H1 (cell line): Measurements from ENCODE around the gene LRRC45. TPM values are rescaled to one million over a fixed set of nuclear protein-coding genes. Genes with fewer than 3 reads are reported as not detected.

Experiments
- CTCF ChIA-PET: fragments of 300-600 bp; sonication (Branson Sonifier 250); formaldehyde crosslinking; loops from one replicate; lab custom pipeline; 2021; ENCODE audit not compliant: partially characterized antibody; lab: Charles Lee
- POLR2A ChIA-PET: fragments of 300-600 bp; sonication (Branson Sonifier 250); formaldehyde crosslinking; loops from one replicate; lab custom pipeline; 2021; ENCODE audit warnings: inconsistent platforms; ENCODE audit not compliant: partially characterized antibody; lab: Charles Lee
- DNase-seq, 2 experiments: peaks; one replicate each; pipeline versions ENCODE4 v3.0.0 to v3.0.0-alpha.2; 2010 to 2022; ENCODE audit warnings: low spot score in 2 of 2, low read depth in 1 of 2, mixed read lengths in 1 of 2
- FAIRE-seq: peaks from 2 replicates; lab custom pipeline; 2011; peaks lifted over from hg19 to GRCh38; lab: Jason Lieb, UNC
- H2AFZ ChIP-seq: 2 replicates; pipeline ENCODE4 v1.8.1; 2012; ENCODE audit warnings: low read length, inconsistent platforms
- H2AK5ac ChIP-seq: 2 replicates; pipeline ENCODE4 v1.6.1; 2013; ENCODE audit warnings: low read depth, low read length
- H2BK120ac ChIP-seq: replicated peaks from 2 replicates; pipeline ENCODE3; 2013; ENCODE audit warnings: low read depth, low read length, inconsistent platforms
- H2BK12ac ChIP-seq: 2 replicates; pipeline ENCODE4 v1.6.1; 2013; ENCODE audit warnings: low read depth, low read length
- H2BK15ac ChIP-seq: 2 replicates; pipeline ENCODE4 v1.6.1; 2013; ENCODE audit warnings: low read length
- H2BK20ac ChIP-seq: 2 replicates; pipeline ENCODE4 v1.6.1; 2013; ENCODE audit warnings: low read length
- H2BK5ac ChIP-seq: 2 replicates; pipeline ENCODE4 v1.6.1; 2013; ENCODE audit warnings: low read depth, low read length
- H3K14ac ChIP-seq: 2 replicates; pipeline ENCODE4 v1.6.1; 2013; ENCODE audit warnings: inconsistent platforms; ENCODE audit not compliant: insufficient read length
- H3K18ac ChIP-seq: 2 replicates; pipeline ENCODE4 v1.6.1; 2013; ENCODE audit warnings: low read length; ENCODE audit errors: extremely low read depth
- H3K23ac ChIP-seq: 2 replicates; pipeline ENCODE4 v1.6.1; 2013; ENCODE audit warnings: inconsistent platforms; ENCODE audit not compliant: insufficient read length
- H3K23me2 ChIP-seq: 2 replicates; pipeline ENCODE4 v1.6.1; 2013; ENCODE audit warnings: low read depth, low read length
- H3K27ac ChIP-seq: 2 replicates; pipeline ENCODE4 v1.6.1; 2011; ENCODE audit warnings: low read depth, low read length, inconsistent platforms
- H3K27me3 ChIP-seq, 4 experiments: replicated peaks in 1 of 4; 1 replicate in 1 of 4; 2 replicates in 3 of 4; pipeline versions ENCODE4 v1.6.1 to v1.8.1; 2011 to 2013; ENCODE audit warnings: low read length in 3 of 4, mild to moderate bottlenecking in 3 of 4, inconsistent platforms in 2 of 4, mixed read lengths in 2 of 4, moderate library complexity in 1 of 4; ENCODE audit not compliant: control insufficient read depth in 3 of 4, insufficient read depth in 3 of 4; ENCODE audit errors: extremely low read depth in 1 of 4
- H3K36me3 ChIP-seq, 4 experiments: 2 replicates each; pipeline versions ENCODE4 v1.6.1 to v1.8.1; 2011 to 2013; ENCODE audit warnings: mild to moderate bottlenecking in 4 of 4, low read length in 3 of 4, moderate library complexity in 2 of 4, control low read depth in 1 of 4, inconsistent platforms in 1 of 4; ENCODE audit not compliant: insufficient read depth in 4 of 4, control insufficient read depth in 2 of 4
- H3K4ac ChIP-seq: replicated peaks from 2 replicates; pipeline ENCODE3; 2013; ENCODE audit warnings: low read length, low read depth, mixed read lengths, inconsistent platforms; ENCODE audit not compliant: insufficient read length
- H3K4me1 ChIP-seq, 4 experiments: replicated peaks in 1 of 4; 1 replicate in 1 of 4; 2 replicates in 3 of 4; pipeline versions ENCODE4 v1.6.1 to v1.8.1; 2011 to 2013; ENCODE audit warnings: low read length in 3 of 4, inconsistent platforms in 2 of 4, mixed read lengths in 1 of 4; ENCODE audit not compliant: insufficient read depth in 4 of 4, control insufficient read depth in 3 of 4
- H3K4me2 ChIP-seq, 2 experiments: 2 replicates each; pipeline versions ENCODE4 v1.6.1 to v1.8.1; 2011 to 2013; ENCODE audit warnings: low read depth in 2 of 2, low read length in 2 of 2, control low read depth in 1 of 2, inconsistent platforms in 1 of 2, mild to moderate bottlenecking in 1 of 2; ENCODE audit not compliant: insufficient read depth in 1 of 2
- H3K4me3 ChIP-seq, 4 experiments: fragments of 200-600, 300-600 bp in 1 of 4; sonication (generic), shearing (Covaris generic), sonication (Bioruptor Twin) in 1 of 4; 2 replicates each; pipeline versions ENCODE4 v1.5.1 to v1.8.1; 2011 to 2016; ENCODE audit warnings: low read length in 4 of 4, low read depth in 3 of 4, control low read depth in 2 of 4, inconsistent platforms in 2 of 4, mild to moderate bottlenecking in 2 of 4, mixed read lengths in 1 of 4, moderate library complexity in 1 of 4; ENCODE audit not compliant: insufficient read depth in 2 of 4; ENCODE audit errors: extremely low read depth in 1 of 4
- H3K56ac ChIP-seq: replicated peaks from 2 replicates; pipeline ENCODE3; 2013; ENCODE audit warnings: low read depth, mild to moderate bottlenecking, mixed read lengths, low read length, inconsistent platforms; ENCODE audit not compliant: insufficient read length
- H3K79me1 ChIP-seq: 2 replicates; pipeline ENCODE4 v1.6.1; 2013; ENCODE audit warnings: low read depth, low read length, control low read depth
- H3K79me2 ChIP-seq, 2 experiments: 2 replicates each; pipeline versions ENCODE4 v1.6.1 to v1.8.1; 2012 to 2013; ENCODE audit warnings: low read length in 2 of 2, mild to moderate bottlenecking in 2 of 2, inconsistent platforms in 1 of 2; ENCODE audit not compliant: insufficient read depth in 2 of 2, control insufficient read depth in 1 of 2
- H3K9ac ChIP-seq, 4 experiments: replicated peaks in 1 of 4; 1 replicate in 1 of 4; 2 replicates in 3 of 4; pipeline versions ENCODE4 v1.6.1 to v1.8.1; 2011 to 2013; ENCODE audit warnings: low read depth in 3 of 4, low read length in 3 of 4, control low read depth in 2 of 4, mild to moderate bottlenecking in 2 of 4, moderate library complexity in 2 of 4, inconsistent platforms in 1 of 4; ENCODE audit errors: extremely low read depth in 1 of 4
- H3K9me3 ChIP-seq, 2 experiments: 2 replicates each; pipeline versions ENCODE4 v1.6.1 to v1.8.1; 2012 to 2013; ENCODE audit warnings: mild to moderate bottlenecking in 2 of 2, moderate library complexity in 2 of 2, control low read depth in 1 of 2, inconsistent platforms in 1 of 2, low read depth in 1 of 2, low read length in 1 of 2, mixed read lengths in 1 of 2; ENCODE audit not compliant: insufficient read depth in 2 of 2
- H4K20me1 ChIP-seq, 2 experiments: replicated peaks in 1 of 2; 2 replicates each; pipeline versions ENCODE3 to v1.8.1; 2011 to 2013; ENCODE audit warnings: inconsistent platforms in 2 of 2, low read length in 2 of 2, mild to moderate bottlenecking in 1 of 2; ENCODE audit not compliant: insufficient read depth in 2 of 2, control insufficient read depth in 1 of 2
- H4K5ac ChIP-seq: 2 replicates; pipeline ENCODE4 v1.6.1; 2013; ENCODE audit warnings: low read length, low read depth, mixed read lengths, inconsistent platforms; ENCODE audit not compliant: insufficient read length
- H4K8ac ChIP-seq: 2 replicates; pipeline ENCODE4 v1.8.0; 2013; ENCODE audit warnings: mild to moderate bottlenecking, moderate library complexity, low read length, inconsistent platforms; ENCODE audit not compliant: insufficient read depth; ENCODE audit errors: extremely low read depth
- H4K91ac ChIP-seq: replicated peaks from 2 replicates; pipeline ENCODE3; 2013; ENCODE audit warnings: low read length, mixed read lengths, inconsistent platforms; ENCODE audit not compliant: insufficient read length
- SIN3A ChIP-seq, 2 experiments: IDR thresholded peaks in 1 of 2; conservative IDR thresholded peaks in 1 of 2; 2 replicates each; pipeline ENCODE4 v1.6.1; 2011 to 2012; ENCODE audit warnings: low read length in 2 of 2, improper control_type of control experiment in 1 of 2, low read depth in 1 of 2, mild to moderate bottlenecking in 1 of 2
- TAF7 ChIP-seq: optimal IDR thresholded peaks from 2 replicates; pipeline ENCODE3; 2011; ENCODE audit warnings: low read depth, mild to moderate bottlenecking, inconsistent platforms, low read length, moderate library complexity, borderline replicate concordance
- TCF12 ChIP-seq: IDR thresholded peaks from 2 replicates; pipeline ENCODE4 v1.6.1; 2011; ENCODE audit warnings: low read depth, mild to moderate bottlenecking, low read length
- WGBS, 2 experiments: shearing (Covaris generic) in 1 of 2; methylation state at CpG; one replicate each; pipeline versions ENCODE4 v1.1.6 to v1.1.7; 2013 to 2015; ENCODE audit warnings: low lambda C conversion rate in 2 of 2, mixed read lengths in 2 of 2, inconsistent platforms in 1 of 2, low coverage in 1 of 2, missing lambda C conversion rate in 1 of 2; ENCODE audit not compliant: insufficient replicate concordance in 2 of 2, insufficient coverage in 1 of 2, insufficient read length in 1 of 2; ENCODE audit errors: extremely low coverage in 1 of 2, missing lambda C conversion rate in 1 of 2; 5-methylcytosine and 5-hydroxymethylcytosine counted together
- polyA plus RNA-seq, 7 experiments: library from polyadenylated mRNA; depleted of rRNA in 3 of 7; stranded (reverse) in 5 of 7; unstranded in 2 of 7; fragments of >200 nt in 5 of 7; fragments of 200-250 nt in 2 of 7; gene quantifications; 1 replicate in 5 of 7; 2 replicates in 1 of 7; 4 replicates in 1 of 7; pipeline versions ENCODE4 v1.2.1 to v1.2.3, GENCODE V29; 2011 to 2013; ENCODE audit warnings: missing spikeins in 2 of 7, mixed read lengths in 2 of 7
- total RNA-seq: library from RNA; stranded (reverse); fragmentation: NEBNext Ultra II Directional; extraction: Animal tissue kit (Norgen Biotek cat#: 25700); gene quantifications from 2 replicates; pipeline ENCODE4 v1.2.1, GENCODE V29; 2021

LRRC45 gene
- total and polyA plus RNA-seq, 2 of the 8 experiments (the other 6 are each of a cell fraction or from before 2014, with no cell fraction given), result 11.5 to 29.0 TPM

DNA sequence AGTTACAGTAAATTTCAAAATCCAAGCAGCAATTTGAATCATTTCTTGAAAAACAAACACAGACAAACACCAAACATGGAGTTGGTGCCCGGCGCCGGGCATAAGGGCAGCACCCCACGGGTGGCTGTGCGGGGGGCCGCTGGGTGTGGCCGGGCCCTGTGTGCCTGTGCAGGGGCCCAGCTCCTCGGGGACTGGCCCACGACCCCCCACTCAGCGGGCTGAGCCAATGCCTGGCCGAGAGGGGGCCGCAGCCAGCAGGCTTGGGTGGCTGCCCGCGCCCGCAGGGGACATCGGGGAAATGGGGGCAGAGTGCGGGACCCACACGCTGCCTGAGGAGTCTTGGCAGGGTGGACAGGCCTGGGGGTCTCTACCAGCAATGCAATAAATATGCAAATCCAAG, 55.3 kb downstream of the LRRC45 start:
- Histone ChIP-seq H3K18ac (no peak overlapping the region), H3K9me3 (no peaks in the 10 kb centered on the region), H3K79me1 (peaks cover 5% of the 10 kb centered on the region), H4K5ac (no peak overlapping the region), H3K79me2 (no peaks in the 10 kb centered on the region), H2BK20ac (no peak overlapping the region), H2BK5ac (no peak overlapping the region), H2AK5ac (no peak overlapping the region), H4K8ac (no peak overlapping the region), H3K4ac (no peak overlapping the region), H4K20me1 (peaks cover 22 to 33% of the 10 kb centered on the region in 2 experiments), H2BK12ac (no peak overlapping the region), H3K27me3 (no peaks in the 10 kb centered on the region; a peak in 1 of 7 replicates), H2BK15ac (no peak overlapping the region), H2BK120ac (no peak overlapping the region), H3K23ac (no peak overlapping the region), H3K23me2 (no peaks in the 10 kb centered on the region), H3K9ac (no peak overlapping the region), H3K4me2 (no peak overlapping the region), H3K4me3 (no peak overlapping the region), H3K27ac (no peak overlapping the region), H3K36me3 (peaks cover 34 to 57% (median 45%) of the 10 kb centered on the region in 4 experiments), H3K4me1 (no peaks in the 10 kb centered on the region), H3K56ac (no peak overlapping the region), H3K14ac (no peak overlapping the region), H2AFZ (no peak overlapping the region), H4K91ac (no peak overlapping the region)
- POLR2A ChIA-PET, result interaction anchor here (0.9 to 12.5 kb wide), 10 partner anchors 11 to 48 kb away, joined by 3 to 105 read pairs (median 8); partner anchors contain the start of genes DUS1L, FASN and GPS1
- FAIRE-seq (no peak), DNase-seq (no peak)
- CTCF ChIA-PET, result interaction anchor here (0.6 to 1.4 kb wide), 6 partner anchors 11 to 136 kb away, joined by 3 read pairs; no protein-coding TSS in a partner anchor
- 93% methylated on average over 12 of the region's 18 CpGs; no CpG with 5 or more reads in 1 of the 2 experiments for WGBS, 2 experiments
- TF ChIP-seq TAF7 (no peak), SIN3A (conservative IDR thresholded peaks at IDR 0.05 in 1 of 2, IDR thresholded peaks at IDR 0.05 in 1 of 2; ENCODE audit: low read depth in 1 of 2, low read length in 2 of 2) (no peak), TCF12 (no peak)
